PC-9 (cell line): ENCODE measurements around the gene CCBE1. TPM values are rescaled to one million over a fixed set of nuclear protein-coding genes. Genes with fewer than 3 reads are reported as not detected.
"Not testable (repeated sequence)": the region's sequence is repeated elsewhere in the genome, so short reads cannot be mapped to it uniquely, and the experiment has no call there.

ENCODE experiments used
- BruUV-seq: library from RNA; stranded (reverse); fragments of 400-500 nt; replicated peaks from 2 replicates; lab custom pipeline; 2021; lab: Mats Ljungman, UMichigan
- CTCF ChIA-PET: fragments of 300-600 bp; sonication (Branson Sonifier 250); formaldehyde crosslinking; loops from one replicate; lab custom pipeline; 2022; ENCODE audit warnings: antibody characterized with exemption; lab: Charles Lee
- POLR2A ChIA-PET: fragments of 300-600 bp; sonication (Branson Sonifier 250); formaldehyde crosslinking; loops from one replicate; lab custom pipeline; 2022; ENCODE audit warnings: antibody characterized with exemption; ENCODE audit not compliant: unreplicated experiment; lab: Charles Lee
- DNase-seq, 2 experiments: peaks; one replicate each; pipeline versions ENCODE4 v3.0.0 to v3.0.0-alpha.2; 2015 to 2022; ENCODE audit warnings: mixed read lengths in 1 of 2
- H2AFZ ChIP-seq: fragments of 200-600 bp; sonication (generic); 2 replicates; pipeline ENCODE4 v1.8.1; 2017; ENCODE audit warnings: antibody characterized with exemption
- H3F3A ChIP-seq: fragments of 200-600 bp; sonication (generic); 2 replicates; pipeline ENCODE4 v1.8.1; 2017; ENCODE audit warnings: antibody characterized with exemption, mild to moderate bottlenecking, low read depth; ENCODE audit not compliant: insufficient read depth
- H3K27ac ChIP-seq: fragments of 200-600 bp; sonication (generic); 2 replicates; pipeline ENCODE4 v1.6.1; 2016; ENCODE audit warnings: mixed run types
- H3K27me3 ChIP-seq: fragments of 200-600 bp; sonication (generic); 2 replicates; pipeline ENCODE4 v1.6.1; 2016; ENCODE audit warnings: low read depth, mixed run types; ENCODE audit not compliant: insufficient read depth
- H3K36me3 ChIP-seq: fragments of 200-600 bp; sonication (generic); 2 replicates; pipeline ENCODE4 v1.6.1; 2016; ENCODE audit warnings: low read depth, mixed run types
- H3K4me1 ChIP-seq: fragments of 200-600 bp; sonication (generic); replicated peaks from 2 replicates; pipeline ENCODE4 v1.6.1; 2016; ENCODE audit warnings: mixed run types; ENCODE audit not compliant: insufficient read depth
- H3K4me2 ChIP-seq: fragments of 200-600 bp; sonication (generic); 2 replicates; pipeline ENCODE4 v1.6.1; 2017; ENCODE audit warnings: mixed run types
- H3K4me3 ChIP-seq: fragments of 200-600 bp; sonication (generic); 2 replicates; pipeline ENCODE4 v1.6.1; 2016; ENCODE audit warnings: mixed run types
- H3K79me2 ChIP-seq: fragments of 200-600 bp; sonication (generic); 2 replicates; pipeline ENCODE4 v1.6.1; 2017; ENCODE audit warnings: low read depth, mixed run types
- H3K9me2 ChIP-seq: fragments of 200-600 bp; sonication (generic); 2 replicates; pipeline ENCODE4 v1.8.1; 2017; ENCODE audit warnings: mild to moderate bottlenecking; ENCODE audit not compliant: insufficient read depth
- H3K9me3 ChIP-seq: fragments of 200-600 bp; sonication (generic); 2 replicates; pipeline ENCODE4 v1.8.1; 2016; ENCODE audit warnings: low read depth; ENCODE audit not compliant: insufficient read depth
- H4K20me1 ChIP-seq: fragments of 200-600 bp; sonication (generic); 2 replicates; pipeline ENCODE4 v1.8.1; 2017; ENCODE audit not compliant: insufficient read depth
- CTCF ChIP-seq: fragments of 200-600 bp; sonication (generic); conservative IDR thresholded peaks from 2 replicates; pipeline ENCODE4 v1.6.1; 2017; ENCODE audit warnings: mixed run types, antibody characterized with exemption, mild to moderate bottlenecking, moderate library complexity
- EZH2 ChIP-seq: fragments of 200-600 bp; sonication (generic); IDR thresholded peaks from 2 replicates; pipeline ENCODE4 v1.8.0; 2017; ENCODE audit warnings: antibody characterized with exemption, low read depth
- intact Hi-C: fragments of 100-400 bp; cut with micrococcal nuclease; formaldehyde crosslinking; loops from one replicate; pipeline ENCODE4 v1.10.0; 2022; ENCODE audit not compliant: unreplicated experiment
- total RNA-seq: library from RNA; stranded (reverse); gene quantifications from 2 replicates; pipeline ENCODE4 v1.2.3, GENCODE V29; 2021

Gene CCBE1
- total RNA-seq, 1 experiment from 2014 or later: 5.8 TPM

- Histone ChIP-seq H3K4me1 (peaks cover 66% of the 10 kb centered on the region), H2AFZ (no peak overlapping the region), H3F3A (peaks cover 42% of the 10 kb centered on the region), H3K9me3 (no peaks in the 10 kb centered on the region), H3K36me3 (no peaks in the 10 kb centered on the region), H3K4me2 (peak overlapping the region; percentile 28; the same call in 1 of the 2 replicates), H3K27ac (peak overlapping the region; percentile 54), H3K9me2 (no peaks in the 10 kb centered on the region), H3K79me2 (no peaks in the 10 kb centered on the region), H3K4me3 (no peak overlapping the region), H4K20me1 (no peaks in the 10 kb centered on the region), H3K27me3 (no peaks in the 10 kb centered on the region)
- CTCF ChIA-PET: no interaction called here
- no peak for TF ChIP-seq EZH2
- no peak for TF ChIP-seq CTCF
- intact Hi-C loops: no loop called here
- DNase-seq: no peak
- POLR2A ChIA-PET: no interaction called here
- TSS peak; percentile 41 for BruUV-seq
These were observed 18.2 kb upstream of the CCBE1 start for GRCh38 chr18:59715445-59715844.

GRCh38 chr18:59714096-59714495 is 16.9 kb upstream of the CCBE1 start:
- H3K4me2 ChIP-seq, intact Hi-C loops, H3K4me3 ChIP-seq, H3K79me2 ChIP-seq, CTCF ChIA-PET, H3K27ac ChIP-seq, POLR2A ChIA-PET, H3K9me3 ChIP-seq, H3K36me3 ChIP-seq, H3K27me3 ChIP-seq, H2AFZ ChIP-seq, H4K20me1 ChIP-seq, H3K9me2 ChIP-seq, DNase-seq, BruUV-seq: not testable (repeated sequence)
- H3F3A ChIP-seq: peaks cover 36% of the 10 kb centered on the region
- peaks cover 54% of the 10 kb centered on the region for H3K4me1 ChIP-seq

GRCh38 chr18:59712311-59712710 is 15.1 kb upstream of the CCBE1 start:
- intact Hi-C loops: no loop called here
- DNase-seq: peak in 1 of 2 experiments; percentile 70
- Histone ChIP-seq H3K9me3 (no peaks in the 10 kb centered on the region), H3K27ac (no peak overlapping the region), H3K36me3 (no peaks in the 10 kb centered on the region), H3K27me3 (no peaks in the 10 kb centered on the region), H3K4me2 (peak overlapping the region; percentile 6; the same call in 1 of the 2 replicates), H3K9me2 (no peaks in the 10 kb centered on the region), H2AFZ (no peak overlapping the region), H3K79me2 (no peaks in the 10 kb centered on the region), H3F3A (peaks cover 21% of the 10 kb centered on the region), H4K20me1 (no peaks in the 10 kb centered on the region), H3K4me1 (peaks cover 36% of the 10 kb centered on the region), H3K4me3 (no peak overlapping the region)
- TF ChIP-seq EZH2 (no peak), CTCF (no peak)
- ChIA-PET POLR2A (no interaction called here), CTCF (no interaction called here)
- BruUV-seq: no TSS peak

DNA sequence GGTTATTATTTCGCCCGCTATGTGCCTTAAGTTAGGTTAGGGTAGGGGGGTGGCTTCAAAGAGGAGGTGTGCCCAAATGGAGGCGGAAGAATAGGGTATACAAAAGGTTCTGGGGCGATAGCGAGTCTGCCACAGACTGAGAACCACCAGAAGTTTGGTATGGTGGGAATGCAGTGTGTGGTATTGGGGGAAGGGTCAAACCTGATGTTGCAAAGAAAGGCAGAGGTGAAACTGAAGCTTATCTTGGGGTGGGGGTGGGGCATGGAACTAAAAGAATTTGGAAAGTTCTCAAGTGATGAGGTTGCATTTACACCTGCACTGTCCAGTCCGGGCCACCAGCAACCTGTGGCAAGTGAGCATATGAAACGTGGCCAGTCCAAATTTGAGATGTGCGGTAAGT is 11.8 kb upstream of the CCBE1 start:
- Histone ChIP-seq H3K4me3 (no peak overlapping the region), H2AFZ (no peak overlapping the region), H4K20me1 (no peaks in the 10 kb centered on the region), H3K79me2 (no peaks in the 10 kb centered on the region), H3K9me3 (no peaks in the 10 kb centered on the region), H3F3A (peaks cover 8% of the 10 kb centered on the region; the same call in 1 of the 2 replicates), H3K36me3 (no peaks in the 10 kb centered on the region), H3K9me2 (no peaks in the 10 kb centered on the region), H3K4me2 (no peak overlapping the region), H3K4me1 (peaks cover 33% of the 10 kb centered on the region), H3K27ac (no peak overlapping the region), H3K27me3 (no peaks in the 10 kb centered on the region)
- POLR2A ChIA-PET: interaction anchor here (0.6 kb wide), 1 partner anchor 135 kb away, joined by 19 read pairs; no protein-coding TSS in a partner anchor
- DNase-seq: no peak
- intact Hi-C loops: no loop called here
- no TSS peak for BruUV-seq
- TF ChIP-seq CTCF: no peak
- TF ChIP-seq EZH2: no peak
- CTCF ChIA-PET: no interaction called here
